ENCODE data around the gene ELAVL4. TPM values are rescaled to one million over a fixed set of nuclear protein-coding genes. Genes with fewer than 3 reads are reported as not detected.

Gene ELAVL4
- polyA plus RNA-seq, 1 donor: 3.2 TPM

DNA sequence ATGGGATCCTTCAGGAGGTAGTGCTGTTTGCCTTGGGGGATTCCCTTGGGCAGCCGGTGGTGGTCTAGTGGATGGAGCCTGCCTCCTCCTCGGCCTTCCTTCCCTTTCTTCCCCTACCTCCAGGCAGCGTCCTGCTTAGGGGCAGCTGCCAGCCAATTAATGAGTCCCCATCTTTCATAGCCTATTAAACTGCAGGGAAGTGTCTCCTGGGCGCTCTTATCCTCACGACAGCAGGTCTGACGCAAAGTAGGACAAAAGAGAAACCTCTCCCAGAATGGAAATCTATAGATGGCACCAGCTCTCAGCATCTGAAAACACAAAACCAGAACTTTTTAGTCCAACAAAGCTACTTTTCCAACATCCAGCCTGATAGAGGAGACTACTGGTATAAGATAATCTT lies 69.3 kb downstream of the ELAVL4 start:
- DNase-seq: no peak

GRCh38 chr1:50179639-50180038 lies 70.9 kb downstream of the ELAVL4 start:
- DNase-seq: no peak

- DNase-seq: no peak
These were observed 71.6 kb downstream of the ELAVL4 start for GRCh38 chr1:50180367-50180766.

- no peak for DNase-seq
These were observed 72.4 kb downstream of the ELAVL4 start for GRCh38 chr1:50181027-50181663.

DNA sequence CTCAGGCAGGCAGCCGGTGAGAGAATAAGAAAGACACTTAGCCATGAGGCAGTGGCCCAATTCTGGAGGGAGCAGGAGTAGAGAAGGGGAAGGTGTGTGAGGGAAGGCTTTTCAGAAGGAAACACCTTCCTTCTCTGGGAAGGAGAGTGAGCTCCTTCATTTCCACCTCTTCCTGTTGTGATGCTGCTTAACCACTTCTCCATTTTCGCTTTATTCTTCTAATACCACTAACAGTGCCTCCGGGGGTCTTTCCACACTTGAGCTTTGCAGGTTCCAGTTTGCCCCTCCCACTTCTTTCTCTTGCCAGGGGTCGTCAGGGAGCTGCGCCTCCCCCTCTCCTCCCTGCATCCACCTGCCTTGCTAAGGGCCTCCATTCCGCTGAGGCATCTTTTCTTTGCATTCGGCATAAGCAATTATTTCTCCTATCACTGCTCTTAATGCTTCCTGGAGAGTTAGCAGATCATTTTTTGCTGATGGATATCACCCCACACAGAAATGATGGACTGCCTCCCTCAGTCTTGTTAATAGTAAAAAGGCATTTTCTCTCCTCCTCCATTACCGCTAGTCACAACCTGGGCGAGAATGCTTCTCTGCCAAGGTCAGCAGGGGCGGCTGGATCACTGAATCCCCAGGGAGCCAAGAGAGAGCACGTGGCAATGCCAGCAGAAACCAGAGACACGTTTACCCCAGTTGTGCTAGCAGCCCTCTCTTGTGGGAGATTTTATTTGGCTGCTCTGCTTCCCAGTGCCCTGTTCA lies 74.8 kb downstream of the ELAVL4 start:
- DNase-seq: no peak

GRCh38 chr1:50189369-50189768 lies 80.6 kb downstream of the ELAVL4 start:
- DNase-seq: no peak

DNA sequence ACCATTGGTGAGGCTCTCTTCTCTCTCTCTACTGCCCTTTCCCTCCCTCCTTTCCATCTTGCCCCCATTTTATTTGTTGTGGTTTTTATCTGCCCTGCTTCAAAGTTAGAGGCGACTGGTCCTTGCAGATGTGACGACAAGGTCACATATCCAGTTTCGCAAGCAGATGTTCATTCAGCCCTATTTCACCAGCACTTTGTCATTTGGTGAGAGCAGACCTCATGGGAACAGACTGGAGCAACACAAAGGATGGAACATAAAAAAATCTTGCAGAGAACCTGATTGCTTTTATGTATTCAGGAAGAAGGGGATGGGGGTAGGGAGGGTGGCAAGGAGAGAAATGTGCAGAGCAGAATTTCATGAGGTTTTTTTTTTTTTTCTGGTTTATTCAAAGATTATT lies 84.3 kb downstream of the ELAVL4 start:
- no peak for DNase-seq

DNA sequence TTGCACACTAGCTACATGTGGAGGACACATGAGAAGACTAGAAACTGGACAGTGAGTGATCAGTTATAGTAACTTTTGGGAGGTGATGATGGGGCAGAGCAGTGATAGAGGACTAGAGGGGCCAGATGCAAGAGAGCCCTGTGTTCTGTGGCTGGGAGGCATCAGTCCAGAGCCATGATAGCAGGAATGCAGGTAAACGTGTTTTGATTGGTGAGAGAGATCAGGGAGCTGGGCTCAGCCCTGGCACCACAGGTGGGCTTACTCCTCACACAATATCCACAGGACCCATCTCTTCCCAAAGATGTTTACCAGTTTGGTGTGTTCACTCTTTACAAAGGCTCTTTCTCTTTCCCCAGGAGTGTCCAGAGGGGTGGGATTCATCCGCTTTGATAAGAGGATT lies 86.5 kb downstream of the ELAVL4 start:
- DNase-seq: no peak

DNA sequence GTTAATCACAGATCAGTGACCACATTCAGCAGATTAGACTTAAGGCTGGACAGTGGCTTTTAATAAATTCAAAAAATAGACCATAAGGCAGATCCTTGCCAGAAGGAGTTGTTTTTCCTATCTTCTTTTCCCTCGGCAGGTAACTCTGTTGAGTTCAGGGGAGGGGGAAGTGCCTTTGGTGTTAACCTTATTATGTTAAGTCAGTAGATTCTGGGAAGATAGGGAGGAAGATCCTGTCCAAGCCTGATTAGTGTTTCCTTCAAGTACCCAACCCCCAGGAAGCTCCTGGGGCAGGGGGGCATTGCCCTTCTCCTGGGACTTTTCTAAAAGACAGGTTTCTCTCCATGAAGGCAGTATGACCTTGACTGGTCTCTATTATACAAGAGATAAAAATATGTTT lies 87.4 kb downstream of the ELAVL4 start:
- no peak for DNase-seq

DNA sequence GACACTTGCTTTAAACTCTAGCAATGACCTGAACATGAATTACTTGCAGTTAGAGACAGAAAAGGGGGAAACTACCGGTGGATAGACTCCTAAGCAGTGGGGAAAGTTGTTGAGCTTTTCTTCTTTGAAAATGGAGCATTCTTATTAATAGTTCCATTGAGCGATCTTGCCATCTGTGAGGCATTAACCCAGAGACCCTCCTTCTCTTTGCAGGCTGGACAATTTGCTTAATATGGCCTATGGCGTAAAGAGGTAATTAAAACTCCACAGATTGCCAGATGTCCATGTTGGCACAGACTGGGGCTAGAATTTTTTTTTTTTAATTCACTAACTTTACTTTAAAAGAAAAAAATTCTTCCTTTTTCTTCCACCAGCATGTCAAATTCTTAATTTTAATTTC lies 88.5 kb downstream of the ELAVL4 start:
- no peak for DNase-seq

DNA sequence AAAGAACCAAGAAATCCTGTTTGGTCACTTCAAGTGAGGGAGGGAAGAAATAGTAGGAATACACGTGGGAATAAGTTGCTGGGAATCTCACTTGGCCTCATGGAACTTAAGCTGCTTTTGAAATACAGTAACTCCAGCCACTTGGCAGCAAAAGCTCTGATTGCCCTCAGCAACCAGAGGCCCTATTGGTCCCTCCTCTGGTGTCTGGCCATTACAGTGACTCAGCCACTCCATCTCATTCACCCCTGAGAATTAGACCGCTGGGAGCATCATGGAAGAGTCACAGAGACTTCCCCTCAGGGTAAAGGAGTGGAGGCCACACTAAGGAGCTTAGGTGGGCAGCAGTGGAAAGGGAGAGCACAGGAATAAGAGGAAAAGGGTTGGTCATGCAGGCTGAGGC lies 99.6 kb downstream of the ELAVL4 start:
- DNase-seq: no peak

- no peak for DNase-seq
These were observed 100.0 kb downstream of the ELAVL4 start for GRCh38 chr1:50208756-50209155.

DNA sequence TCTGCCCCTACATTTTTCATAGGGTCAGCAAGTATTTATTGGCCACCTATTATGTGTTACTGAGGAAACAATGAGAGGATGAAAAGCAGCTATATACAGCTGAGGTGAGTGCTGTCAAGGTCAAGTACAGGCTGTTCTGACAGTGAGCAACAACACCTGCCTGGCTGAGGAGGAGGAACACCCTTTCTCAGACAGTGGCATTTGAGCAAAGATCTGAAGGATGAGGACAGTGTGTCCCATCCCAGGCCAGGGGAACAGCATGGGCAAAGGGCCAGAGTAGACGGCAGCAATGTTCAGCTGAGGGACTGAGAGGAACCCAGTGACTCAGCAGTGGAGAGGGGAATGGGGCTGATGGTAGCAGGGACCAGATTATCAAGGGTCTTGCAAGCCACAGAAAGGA lies 101.0 kb downstream of the ELAVL4 start:
- DNase-seq: no peak

GRCh38 chr1:50213505-50213904 lies 104.8 kb downstream of the ELAVL4 start:
- no peak for DNase-seq

- DNase-seq: no peak
These were observed 106.0 kb downstream of the ELAVL4 start for GRCh38 chr1:50214717-50215116.

GRCh38 chr1:50218344-50219120 lies 109.8 kb downstream of the ELAVL4 start:
- no peak for DNase-seq

DNA sequence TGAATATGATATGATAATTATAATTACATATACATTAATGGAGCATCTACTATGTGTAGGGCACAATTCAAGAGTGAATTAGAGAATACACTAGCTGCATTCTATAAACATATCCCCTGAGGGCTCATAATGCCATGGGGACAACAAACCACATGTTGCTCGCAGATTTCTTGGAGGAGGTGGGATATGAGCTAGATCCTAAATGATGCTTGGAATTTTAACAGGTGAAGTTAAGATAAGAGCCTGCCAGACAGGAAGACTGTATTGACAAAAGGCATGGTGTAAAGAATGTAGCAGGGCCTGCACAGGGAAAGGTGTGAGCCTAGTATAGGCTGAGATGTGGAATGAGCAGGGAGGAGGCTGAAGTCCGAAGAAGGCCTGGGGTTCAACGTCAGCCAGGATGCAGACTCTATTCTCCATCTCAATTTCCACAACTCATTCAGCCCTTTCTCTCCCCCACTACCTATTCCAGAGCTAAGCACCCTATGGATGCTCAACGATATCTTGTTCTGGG lies 120.2 kb downstream of the ELAVL4 start:
- DNase-seq: no peak

DNA sequence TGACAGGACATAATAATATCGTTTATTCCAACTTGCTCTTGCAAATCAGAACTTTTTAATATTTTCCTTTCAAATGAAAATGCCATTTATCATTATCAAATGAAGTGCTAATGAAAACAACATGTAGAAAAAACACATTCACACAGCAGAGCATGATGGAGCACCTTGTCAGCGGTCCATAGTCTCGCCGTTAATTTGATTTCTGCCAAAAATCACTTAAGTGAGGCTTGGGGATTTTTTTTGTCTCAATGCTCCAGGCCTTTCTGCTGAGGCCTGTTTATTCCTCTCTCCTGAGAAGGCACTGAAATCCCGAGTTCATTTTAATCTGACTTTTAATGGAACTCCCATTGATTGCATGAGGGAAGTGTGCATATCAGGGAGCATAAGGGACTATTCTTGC lies 122.5 kb downstream of the ELAVL4 start:
- DNase-seq: no peak

- DNase-seq: peak; percentile 17
These were observed 123.6 kb downstream of the ELAVL4 start for GRCh38 chr1:50232336-50232735.

- DNase-seq: no peak
These were observed 127.9 kb downstream of the ELAVL4 start for GRCh38 chr1:50236656-50237055.

- DNase-seq: no peak
These were observed 128.3 kb downstream of the ELAVL4 start for GRCh38 chr1:50237056-50237455.

GRCh38 chr1:50243939-50244338 lies 135.2 kb downstream of the ELAVL4 start:
- DNase-seq: no peak

- DNase-seq: no peak
These were observed 138.1 kb downstream of the ELAVL4 start for GRCh38 chr1:50246869-50247268.

Data from left kidney (tissue), 2 donors.